Endodermal cell (in vitro differentiated cells): ENCODE data around the gene SEC22B. TPM values are rescaled to one million over a fixed set of nuclear protein-coding genes. Genes with fewer than 3 reads are reported as not detected.
"Not testable (repeated sequence)": the region's sequence is repeated elsewhere in the genome, so short reads cannot be mapped to it uniquely, and the experiment has no call there.

Experiments used
- DNase-seq: peaks from one replicate; pipeline ENCODE4 v3.0.0-alpha.2; 2017
- H3K27ac ChIP-seq: 2 replicates; pipeline ENCODE4 v1.5.1; 2013; ENCODE audit warnings: mild to moderate bottlenecking, low read depth, low read length, moderate library complexity
- H3K27me3 ChIP-seq: 2 replicates; pipeline ENCODE4 v1.6.1; 2013; ENCODE audit warnings: mild to moderate bottlenecking, low read length, moderate library complexity; ENCODE audit not compliant: insufficient read depth, control insufficient read depth, poor library complexity, severe bottlenecking
- H3K36me3 ChIP-seq: 2 replicates; pipeline ENCODE4 v1.7.0; 2013; ENCODE audit warnings: mild to moderate bottlenecking, low read length, moderate library complexity; ENCODE audit not compliant: control insufficient read depth, insufficient read depth
- H3K4me1 ChIP-seq: one replicate; pipeline ENCODE4 v1.7.0; 2013; ENCODE audit warnings: low read length; ENCODE audit not compliant: control insufficient read depth, insufficient read depth
- H3K4me3 ChIP-seq: 2 replicates; pipeline ENCODE4 v1.5.1; 2013; ENCODE audit warnings: mild to moderate bottlenecking, low read length, moderate library complexity
- H3K9ac ChIP-seq: 2 replicates; pipeline ENCODE4 v1.6.1; 2013; ENCODE audit warnings: mild to moderate bottlenecking, low read length, moderate library complexity; ENCODE audit not compliant: poor library complexity, severe bottlenecking; ENCODE audit errors: extremely low read depth
- H3K9me3 ChIP-seq: 2 replicates; pipeline ENCODE4 v1.6.1; 2013; ENCODE audit warnings: mild to moderate bottlenecking, low read length, moderate library complexity; ENCODE audit not compliant: control insufficient read depth
- H3K27ac Mint-ChIP-seq: 2 replicates; pipeline ENCODE4 v1.8.0; 2020; ENCODE audit warnings: mixed read lengths
- H3K27me3 Mint-ChIP-seq: 2 replicates; pipeline ENCODE4 v1.8.0; 2021; ENCODE audit warnings: mild to moderate bottlenecking, mixed read lengths; ENCODE audit not compliant: insufficient read depth
- H3K36me3 Mint-ChIP-seq: 2 replicates; pipeline ENCODE4 v1.8.0; 2020; ENCODE audit warnings: low read depth, mixed read lengths
- H3K4me1 Mint-ChIP-seq: 2 replicates; pipeline ENCODE4 v1.8.0; 2020; ENCODE audit warnings: mixed read lengths
- H3K4me3 Mint-ChIP-seq: 2 replicates; pipeline ENCODE4 v1.8.0; 2020; ENCODE audit warnings: mild to moderate bottlenecking, moderate library complexity, mixed read lengths
- H3K9me3 Mint-ChIP-seq: 2 replicates; pipeline ENCODE4 v1.8.0; 2020; ENCODE audit warnings: mild to moderate bottlenecking, mixed read lengths
- WGBS, 2 experiments: methylation state at CpG; one replicate each; pipeline versions ENCODE4 v1.1.5 to v1.1.7; 2013; ENCODE audit warnings: missing lambda C conversion rate in 2 of 2, mixed read lengths in 1 of 2; ENCODE audit not compliant: insufficient coverage in 1 of 2, insufficient read length in 1 of 2; 5-methylcytosine and 5-hydroxymethylcytosine counted together
- total RNA-seq, 2 donors: library from RNA; stranded (reverse); fragmentation: NEBNext Ultra II Directional in 1 of 2; extraction: Animal tissue kit (Norgen Biotek cat#: 25700) in 1 of 2; gene quantifications; 2 replicates in 1 of 2; 3 replicates in 1 of 2; pipeline ENCODE4 v1.2.1, GENCODE V29; 2021

The SEC22B gene
- total RNA-seq, 2 donors from 2014 or later, result 18.2 to 21.1 TPM

- H3K27me3 ChIP-seq, H3K27me3 Mint-ChIP-seq, H3K27ac ChIP-seq, H3K4me1 Mint-ChIP-seq, H3K4me1 ChIP-seq, DNase-seq, H3K36me3 ChIP-seq, H3K9ac ChIP-seq, H3K9me3 ChIP-seq, H3K36me3 Mint-ChIP-seq, H3K9me3 Mint-ChIP-seq, H3K4me3 ChIP-seq, H3K27ac Mint-ChIP-seq, H3K4me3 Mint-ChIP-seq: not testable (repeated sequence)
- WGBS, 2 experiments, result 90% methylated on average over 1 of the region's 3 CpGs; no CpG with 5 or more reads in 1 of the 2 experiments
Observed at GRCh38 chr1:120143334-120143733, 33.0 kb downstream of the SEC22B start.

GRCh38 chr1:120142512-120143263 lies 33.6 kb downstream of the SEC22B start:
- H3K9ac ChIP-seq, H3K4me3 Mint-ChIP-seq, H3K9me3 ChIP-seq, H3K27ac Mint-ChIP-seq, H3K9me3 Mint-ChIP-seq, H3K27me3 Mint-ChIP-seq, H3K4me3 ChIP-seq, H3K27ac ChIP-seq, H3K4me1 Mint-ChIP-seq, DNase-seq, H3K36me3 ChIP-seq, H3K36me3 Mint-ChIP-seq, H3K27me3 ChIP-seq, H3K4me1 ChIP-seq: not testable (repeated sequence)
- 86% methylated on average over 11 of the region's 14 CpGs; no CpG with 5 or more reads in 1 of the 2 experiments for whole genome bisulfite sequencing, 2 experiments

GRCh38 chr1:120141865-120142264 lies 34.5 kb downstream of the SEC22B start:
- H3K27me3 Mint-ChIP-seq, H3K27me3 ChIP-seq, H3K9me3 ChIP-seq, H3K4me3 Mint-ChIP-seq, H3K27ac Mint-ChIP-seq, H3K27ac ChIP-seq, H3K36me3 Mint-ChIP-seq, H3K4me1 ChIP-seq, H3K4me3 ChIP-seq, H3K36me3 ChIP-seq, H3K9ac ChIP-seq, H3K4me1 Mint-ChIP-seq, DNase-seq, H3K9me3 Mint-ChIP-seq: not testable (repeated sequence)

GRCh38 chr1:120140656-120141265 lies 35.6 kb downstream of the SEC22B start:
- not testable (repeated sequence) for H3K36me3 Mint-ChIP-seq, H3K4me1 ChIP-seq, DNase-seq, H3K4me1 Mint-ChIP-seq, H3K9ac ChIP-seq, H3K27me3 ChIP-seq, H3K9me3 ChIP-seq, H3K36me3 ChIP-seq, H3K9me3 Mint-ChIP-seq, H3K4me3 ChIP-seq, H3K4me3 Mint-ChIP-seq, H3K27ac ChIP-seq, H3K27me3 Mint-ChIP-seq, H3K27ac Mint-ChIP-seq
- no CpG with 5 or more reads among the region's 1 CpG for WGBS, 2 experiments

- not testable (repeated sequence) for DNase-seq, H3K9me3 Mint-ChIP-seq, H3K4me1 Mint-ChIP-seq, H3K4me1 ChIP-seq, H3K9me3 ChIP-seq, H3K27ac ChIP-seq, H3K36me3 Mint-ChIP-seq, H3K27ac Mint-ChIP-seq, H3K9ac ChIP-seq, H3K4me3 Mint-ChIP-seq, H3K27me3 ChIP-seq, H3K36me3 ChIP-seq, H3K4me3 ChIP-seq
- WGBS, 2 experiments, result 13% methylated on average over 1 of the region's 1 CpG; no CpG with 5 or more reads in 1 of the 2 experiments
- peaks cover 17% of the 10 kb centered on the region for H3K27me3 Mint-ChIP-seq
Observed at GRCh38 chr1:120136086-120136485, 40.2 kb downstream of the SEC22B start.

GRCh38 chr1:120133928-120134325 lies 42.4 kb downstream of the SEC22B start:
- not testable (repeated sequence) for H3K27me3 ChIP-seq, H3K27ac ChIP-seq, H3K4me1 ChIP-seq, H3K36me3 ChIP-seq, H3K9me3 ChIP-seq, H3K4me1 Mint-ChIP-seq, H3K4me3 ChIP-seq, H3K9me3 Mint-ChIP-seq, H3K9ac ChIP-seq, H3K27ac Mint-ChIP-seq, DNase-seq, H3K36me3 Mint-ChIP-seq, H3K4me3 Mint-ChIP-seq
- peaks cover 17% of the 10 kb centered on the region for H3K27me3 Mint-ChIP-seq
